Fibroblast of skin of right quadriceps (primary cell): ENCODE measurements around the gene EIF1.

ENCODE experiments used
- DNase-seq: peaks from one replicate; pipeline ENCODE4 v3.0.0-alpha.2; 2013

The EIF1 gene

DNA sequence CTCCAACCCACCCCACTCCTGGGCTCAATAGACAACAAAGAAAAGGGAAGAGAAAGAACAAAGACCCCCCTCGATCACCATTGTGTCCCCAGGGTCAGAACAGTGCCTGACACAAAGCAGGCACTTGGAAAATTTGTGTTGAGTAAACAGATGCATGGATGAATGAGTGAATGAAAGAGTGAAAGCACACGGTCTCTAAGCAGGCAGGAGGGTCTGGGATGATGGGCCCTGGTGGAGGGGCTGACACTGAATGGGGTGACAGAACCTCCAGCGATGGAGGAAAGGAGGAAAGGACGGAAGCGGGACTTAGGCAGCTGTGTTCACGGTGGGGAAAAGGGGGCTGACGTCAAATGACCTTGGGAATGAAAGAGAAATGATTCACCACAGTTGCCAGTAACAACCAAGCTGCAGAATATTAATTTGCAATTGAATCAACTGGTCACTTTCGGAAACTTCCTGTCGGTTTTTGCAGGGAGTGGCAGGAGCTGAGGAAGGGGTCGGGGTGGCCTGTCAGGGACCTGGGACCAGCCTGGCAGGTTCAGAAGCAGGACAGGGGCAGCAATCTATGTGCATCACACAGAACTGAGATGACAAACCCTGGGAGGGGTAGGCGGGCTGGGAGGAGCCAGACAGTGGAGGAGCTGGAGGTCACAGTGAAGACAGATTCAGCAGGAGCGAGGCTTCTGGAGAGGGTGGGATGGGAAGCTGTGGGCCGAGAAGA lies 16.7 kb downstream of the EIF1 start:
- DNase-seq = peak; percentile 34

DNA sequence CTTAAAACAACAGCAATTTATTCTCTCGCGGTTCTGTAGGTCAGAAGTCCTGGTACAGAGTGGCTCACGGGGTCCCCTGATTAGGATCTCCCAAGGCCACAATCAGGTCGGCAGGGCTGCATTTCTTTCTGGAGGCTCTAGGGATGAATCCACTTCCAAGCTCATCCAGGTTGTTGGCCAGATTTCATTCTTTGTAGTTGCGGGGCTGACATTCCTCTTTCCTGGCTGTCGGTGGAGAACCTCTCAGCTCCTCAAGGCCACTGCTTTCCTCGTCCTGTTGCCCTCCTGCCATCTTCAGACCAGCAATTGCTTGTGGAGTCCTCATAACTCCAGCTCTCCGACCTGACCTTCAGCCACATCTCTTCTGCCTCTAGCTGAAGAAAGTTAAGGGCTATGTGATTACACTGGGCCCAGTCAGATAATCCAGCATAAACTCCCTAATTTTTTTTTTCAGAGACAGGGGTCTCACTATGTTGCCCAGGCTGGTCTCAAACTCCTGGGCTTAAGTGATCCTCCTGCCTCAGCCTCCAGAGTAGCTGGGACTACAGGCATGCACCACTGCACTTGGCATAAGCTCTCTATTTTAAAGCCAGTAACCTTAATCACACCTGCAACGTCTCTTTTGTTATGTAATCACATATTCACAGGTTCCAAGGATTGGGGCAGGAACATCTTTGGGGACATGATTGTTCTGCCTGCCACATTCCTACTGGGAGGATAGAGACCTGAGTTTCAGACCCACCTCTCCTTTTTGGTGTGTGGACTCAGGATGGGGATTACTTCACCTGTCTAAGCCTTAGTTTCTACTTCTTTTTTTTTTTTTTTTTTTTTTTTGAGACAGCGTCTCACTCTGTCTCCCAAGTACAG lies 19.4 kb downstream of the EIF1 start:
- DNase-seq = no peak

DNA sequence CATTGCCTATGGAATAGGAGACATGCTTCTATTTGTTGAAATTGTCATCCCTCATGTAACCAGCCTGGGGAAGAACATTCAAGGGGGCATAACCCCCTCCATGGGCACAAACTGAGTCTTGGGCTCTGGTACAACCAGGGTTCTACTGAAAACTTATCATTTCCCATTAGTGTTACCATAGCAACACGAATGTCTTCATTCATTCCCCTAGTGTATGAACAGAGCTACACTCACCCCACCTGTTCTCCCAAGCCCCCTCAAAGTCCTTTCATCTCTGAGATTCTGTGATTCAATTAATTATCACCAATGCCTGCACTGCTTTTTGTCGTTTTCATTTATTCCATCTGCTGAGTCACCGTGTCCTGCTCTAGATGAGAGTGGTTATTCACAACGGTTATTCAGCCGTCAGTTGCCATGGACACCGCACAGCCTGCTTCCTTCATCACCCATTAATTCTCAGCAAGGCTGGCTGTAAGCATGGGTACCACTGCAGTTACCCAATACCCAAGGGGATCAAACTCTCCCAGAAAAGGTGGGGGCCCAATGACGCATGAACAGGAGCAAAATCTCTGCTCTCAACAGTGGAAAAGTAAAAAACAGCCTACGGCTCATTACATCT lies 21.9 kb downstream of the EIF1 start:
- peak; percentile 67 for DNase-seq

DNA sequence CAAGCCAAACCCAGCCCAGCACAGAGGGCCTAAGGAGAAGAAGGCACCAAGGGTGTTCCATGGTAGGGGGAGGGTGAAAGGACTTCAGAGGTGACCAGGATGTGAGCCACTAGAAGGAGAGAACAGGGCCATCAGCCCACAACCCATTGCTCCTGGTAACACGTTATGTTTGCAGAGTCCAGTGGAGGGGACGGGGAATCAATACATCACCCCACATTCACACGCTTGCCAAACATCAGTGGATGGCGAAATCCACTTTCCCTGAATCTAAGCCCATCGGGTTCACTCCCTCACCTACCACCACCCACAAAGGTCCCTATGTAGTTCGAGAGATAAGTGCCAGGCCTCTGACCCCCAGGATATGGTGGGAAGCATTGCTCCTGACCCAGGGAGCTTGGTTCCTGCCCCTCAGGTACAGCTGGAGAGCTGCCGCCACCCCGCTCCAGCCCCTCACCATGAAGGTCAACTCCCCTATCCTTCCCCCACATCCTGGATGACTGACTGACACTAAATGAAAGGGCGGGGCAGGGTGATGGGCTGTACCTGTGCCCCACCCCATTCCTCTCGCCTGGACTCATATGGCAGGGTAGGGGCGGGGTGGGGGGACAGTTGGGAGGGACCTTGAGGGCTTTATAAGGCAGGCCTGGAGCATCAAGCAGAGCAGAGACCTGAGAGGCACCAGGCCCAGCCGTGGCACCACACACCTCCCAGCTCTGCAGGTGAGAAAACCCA lies 23.1 kb downstream of the EIF1 start, which contains the start of gene GAST:
GAST (plus strand) TSS at position 663 of the 732 bp plus-strand sequence. CDS start 3,106 bp downstream, outside the sequence.
- DNase-seq = no peak

DNA sequence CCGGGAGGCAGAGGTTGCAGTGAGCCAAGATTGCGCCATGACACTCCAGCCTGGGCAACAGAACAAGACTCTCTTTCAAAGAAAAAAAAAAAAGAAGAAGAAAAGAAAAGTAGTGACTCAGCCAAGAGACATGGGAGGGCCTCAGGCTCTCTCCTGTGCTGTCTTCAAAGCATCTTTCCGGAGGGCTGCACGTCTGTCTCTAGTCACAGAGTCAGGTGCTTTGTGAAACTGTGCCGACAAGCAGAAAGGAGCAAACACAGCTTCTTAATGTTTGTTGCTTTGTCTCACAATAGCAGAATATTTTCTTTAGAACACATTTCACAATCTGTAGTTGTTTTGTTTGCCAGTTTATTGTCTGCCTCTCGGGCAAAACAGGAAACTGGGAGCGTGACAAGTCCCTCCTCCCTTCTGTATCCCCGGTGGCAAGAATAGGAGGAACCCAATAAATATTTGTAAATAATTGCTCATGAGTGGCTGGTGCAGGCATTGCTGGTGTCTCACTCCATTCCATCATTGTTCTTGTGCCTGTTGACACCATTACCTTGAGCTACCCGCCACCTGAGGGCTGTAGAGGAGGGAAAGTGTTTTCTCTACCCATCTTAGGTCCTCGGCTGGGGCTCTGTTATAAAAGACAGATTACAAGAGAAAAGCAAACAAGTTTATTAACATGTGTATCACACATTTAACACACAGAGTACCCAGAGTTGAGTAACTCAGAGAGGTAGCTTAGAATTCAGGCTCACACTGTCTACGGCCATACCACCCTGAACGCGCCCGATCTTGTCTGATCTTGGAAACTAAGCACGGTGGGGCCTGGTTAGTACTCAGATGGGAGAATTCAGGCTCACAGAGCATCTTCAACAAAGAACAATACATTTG lies 29.0 kb downstream of the EIF1 start:
- no peak for DNase-seq

DNA sequence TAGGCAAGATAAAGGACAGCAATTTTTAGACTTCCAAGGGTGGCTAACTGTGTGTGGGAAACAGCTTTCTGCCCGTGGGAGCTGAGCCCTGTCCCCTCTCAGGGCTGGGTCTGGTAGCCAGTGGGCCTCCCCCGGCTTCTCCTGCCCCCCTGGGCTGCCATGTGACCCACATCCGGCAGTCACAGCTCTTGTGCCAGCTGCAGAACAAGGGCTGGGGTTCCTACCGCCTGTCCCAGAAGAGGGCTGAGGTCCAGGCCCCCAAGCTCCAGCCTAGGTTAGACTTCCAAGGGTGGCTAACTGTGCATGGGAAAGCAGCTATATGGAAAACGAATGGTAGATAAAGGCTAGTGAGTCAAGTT lies 29.6 kb downstream of the EIF1 start:
- no peak for DNase-seq

DNA sequence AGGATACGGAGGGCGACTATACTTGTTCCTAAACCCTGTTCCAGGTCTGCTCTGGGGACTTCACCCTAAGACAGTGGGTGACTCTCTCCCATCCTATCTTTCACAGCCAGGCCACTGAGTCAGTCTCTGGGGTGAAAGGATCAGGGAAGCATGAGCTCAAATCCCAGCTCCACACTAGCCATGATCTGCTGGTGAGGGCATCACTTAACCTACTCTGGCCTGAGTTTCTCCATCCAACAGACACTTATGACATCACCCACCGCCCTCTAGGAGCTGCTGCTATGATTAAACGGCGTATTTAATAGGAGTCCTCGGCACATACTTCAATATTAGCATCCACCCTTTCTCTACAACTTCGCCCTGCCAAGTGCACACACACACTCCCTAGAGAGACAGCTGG lies 33.5 kb downstream of the EIF1 start:
- no peak for DNase-seq

DNA sequence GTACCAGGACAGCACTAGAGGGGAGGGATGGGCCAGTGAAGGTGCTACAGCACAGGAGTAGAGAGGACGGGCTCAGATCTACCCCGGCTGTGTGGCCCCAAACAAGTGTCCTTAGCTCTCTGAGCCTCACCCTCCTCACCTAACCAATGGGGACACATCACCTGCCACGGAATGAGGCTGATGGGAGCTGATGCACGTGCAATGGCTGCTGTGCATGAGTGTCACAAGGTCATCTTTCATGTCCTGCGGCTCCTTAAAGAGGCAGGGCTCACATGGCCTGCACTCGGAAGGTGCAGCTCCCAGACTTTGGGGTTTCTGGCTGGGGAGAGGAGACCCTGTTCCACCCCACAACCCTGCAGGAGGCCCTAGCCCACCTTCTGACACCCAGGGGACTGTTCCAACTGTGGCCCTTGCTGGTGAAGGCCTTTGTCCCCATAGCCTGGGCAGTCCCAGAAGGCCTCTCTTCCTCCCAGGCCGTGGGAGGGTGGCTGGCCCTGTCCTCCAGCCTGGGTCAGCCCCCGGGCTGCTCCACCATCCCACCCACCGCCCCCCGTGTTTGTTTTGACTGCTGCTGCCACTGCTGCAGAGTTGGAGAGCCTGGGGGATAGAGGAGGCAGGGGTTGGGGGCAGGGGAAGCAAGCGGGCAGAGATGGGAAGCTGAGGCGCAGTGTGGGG lies 35.3 kb downstream of the EIF1 start:
- no peak for DNase-seq

DNA sequence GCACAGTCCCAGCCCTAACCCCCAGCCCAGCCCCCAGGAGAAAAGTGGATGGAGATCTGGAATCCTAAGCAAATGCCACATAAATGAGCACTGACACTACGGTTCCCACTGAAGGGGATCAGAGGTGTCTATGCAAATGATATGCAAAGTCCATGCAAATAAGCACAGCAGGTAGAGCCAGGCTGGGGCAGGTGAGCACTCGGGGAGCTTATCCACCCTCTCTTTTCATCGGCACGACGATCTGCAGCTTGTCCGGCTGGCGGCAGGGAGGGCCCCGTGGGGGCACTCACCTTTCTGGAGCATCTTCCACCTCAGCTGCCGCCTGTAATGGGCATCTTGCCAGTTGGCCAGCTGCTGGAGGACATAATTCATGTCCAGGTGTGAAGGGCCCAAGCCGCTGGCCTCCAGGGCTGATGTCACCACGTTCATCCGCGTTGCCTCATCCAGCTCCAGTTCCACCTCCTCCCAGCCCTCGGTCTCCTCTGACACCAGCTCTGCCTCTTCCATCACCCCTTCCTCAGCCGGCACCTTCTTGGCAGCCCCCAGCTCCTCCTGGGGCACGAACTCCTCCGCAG lies 35.9 kb downstream of the EIF1 start:
- DNase-seq = no peak

DNA sequence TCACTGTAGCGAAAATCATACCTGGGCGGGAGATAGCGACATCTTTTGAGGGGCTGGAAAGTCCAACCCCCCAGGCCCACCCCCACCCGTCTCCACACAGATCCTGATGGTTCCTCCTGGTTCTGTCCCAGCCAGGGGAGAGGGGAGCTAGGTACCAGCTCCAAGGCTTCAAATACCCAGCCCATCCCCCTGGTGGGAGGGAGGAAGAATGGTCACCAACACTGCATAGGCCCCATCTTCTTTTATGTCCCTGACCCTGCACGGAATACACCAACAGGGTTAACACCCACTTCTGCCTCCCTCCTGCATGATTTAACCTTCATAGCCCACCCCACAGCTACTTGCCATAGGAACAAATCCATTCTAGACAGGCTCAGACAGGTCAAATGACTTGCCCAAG lies 36.4 kb downstream of the EIF1 start:
- no peak for DNase-seq

DNA sequence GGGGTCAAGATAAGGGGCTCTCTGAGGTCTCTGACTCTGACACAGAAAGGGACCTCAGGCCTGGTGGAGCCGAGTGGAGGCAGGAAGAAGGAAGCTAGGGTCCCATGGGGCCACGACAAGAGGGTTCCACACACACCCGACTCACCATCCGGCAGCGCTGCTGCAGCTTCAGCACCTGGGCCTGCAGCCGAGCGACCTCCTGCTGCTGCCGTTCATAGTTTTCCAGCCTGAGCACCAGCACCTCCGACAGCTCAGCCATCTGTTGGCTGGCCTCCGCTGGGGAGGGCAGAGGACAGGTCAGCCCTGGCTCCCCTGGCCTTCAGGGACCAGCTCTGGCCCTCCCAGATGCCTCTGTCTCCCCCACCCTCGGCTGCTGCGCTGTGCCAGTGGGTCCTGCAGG lies 39.4 kb downstream of the EIF1 start:
- no peak for DNase-seq

DNA sequence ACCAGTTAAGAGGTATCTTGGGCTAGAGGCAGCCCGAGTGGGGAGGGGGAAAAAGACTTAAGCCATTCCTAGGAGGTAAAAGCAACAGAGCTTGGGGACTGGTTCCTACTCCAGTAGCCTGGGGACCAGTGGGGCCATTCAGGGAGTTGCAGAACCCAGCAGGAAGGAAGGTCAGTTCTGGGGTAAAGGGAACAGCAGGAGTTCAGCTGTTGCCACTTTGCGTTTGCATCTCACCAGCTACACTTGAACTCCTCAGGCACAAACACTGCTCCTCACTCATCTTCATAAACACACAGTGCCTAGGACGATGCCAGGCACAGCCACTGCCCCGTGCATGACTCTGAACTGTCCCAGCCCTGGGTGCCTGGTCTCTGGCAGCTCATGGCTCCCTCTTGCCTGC lies 41.8 kb downstream of the EIF1 start:
- DNase-seq = no peak

DNA sequence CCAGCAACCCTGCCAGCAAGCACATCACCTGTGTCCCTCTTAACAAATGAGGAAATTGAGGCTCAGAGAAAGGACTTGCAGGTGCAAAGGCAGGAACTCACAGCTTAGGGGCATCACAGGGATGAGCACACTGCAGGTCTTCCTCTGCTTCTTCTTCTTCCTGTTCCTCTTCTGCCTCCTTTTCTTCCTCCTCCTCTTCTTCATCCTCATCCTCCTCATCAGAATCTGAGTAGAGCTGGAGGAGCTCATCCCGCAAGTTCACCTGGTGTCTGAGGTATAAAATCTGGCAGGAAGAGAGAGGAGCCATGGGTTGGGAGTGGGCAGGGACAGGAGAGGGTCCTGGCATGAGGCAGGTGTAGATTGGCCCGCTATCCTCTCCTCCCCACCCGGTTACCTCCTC lies 43.2 kb downstream of the EIF1 start:
- DNase-seq = no peak

DNA sequence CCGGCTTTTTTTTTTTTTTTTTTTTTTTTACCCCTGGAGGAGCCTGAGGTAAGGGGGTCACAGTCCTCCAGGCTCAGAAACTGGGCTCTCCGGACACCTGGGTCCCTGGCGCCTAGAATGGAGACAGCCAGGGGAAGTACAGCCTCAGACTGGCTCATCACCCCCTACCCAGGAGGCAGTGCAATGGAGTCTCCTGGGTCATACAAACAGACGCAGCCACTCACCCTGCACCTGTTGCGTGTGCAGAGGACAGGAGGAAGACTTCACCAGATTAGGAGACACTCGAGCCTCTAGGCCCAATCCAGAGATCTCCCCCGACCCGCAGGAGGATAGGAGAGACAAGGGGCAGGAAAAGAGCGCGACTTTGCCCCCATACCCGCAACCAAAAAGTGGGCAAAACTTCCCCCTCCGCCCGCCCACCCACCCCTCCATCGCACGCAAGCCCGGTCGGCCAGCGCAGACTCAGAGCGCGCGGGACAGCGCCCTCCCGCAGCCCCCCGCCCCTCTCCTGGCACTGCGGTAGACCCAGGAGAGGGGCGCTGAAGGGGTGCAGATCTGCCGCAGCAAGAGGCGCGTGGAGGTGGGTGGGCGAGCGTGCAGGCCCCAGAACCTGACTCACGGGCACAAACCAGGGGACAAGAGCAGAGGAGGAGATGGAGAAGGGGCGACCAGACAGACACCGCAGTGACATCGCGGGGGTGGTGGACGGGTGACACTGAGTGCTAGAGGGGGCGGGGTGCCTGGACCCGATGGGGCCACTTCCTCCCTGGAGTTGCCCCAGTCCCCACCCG lies 44.9 kb downstream of the EIF1 start:
- no peak for DNase-seq

DNA sequence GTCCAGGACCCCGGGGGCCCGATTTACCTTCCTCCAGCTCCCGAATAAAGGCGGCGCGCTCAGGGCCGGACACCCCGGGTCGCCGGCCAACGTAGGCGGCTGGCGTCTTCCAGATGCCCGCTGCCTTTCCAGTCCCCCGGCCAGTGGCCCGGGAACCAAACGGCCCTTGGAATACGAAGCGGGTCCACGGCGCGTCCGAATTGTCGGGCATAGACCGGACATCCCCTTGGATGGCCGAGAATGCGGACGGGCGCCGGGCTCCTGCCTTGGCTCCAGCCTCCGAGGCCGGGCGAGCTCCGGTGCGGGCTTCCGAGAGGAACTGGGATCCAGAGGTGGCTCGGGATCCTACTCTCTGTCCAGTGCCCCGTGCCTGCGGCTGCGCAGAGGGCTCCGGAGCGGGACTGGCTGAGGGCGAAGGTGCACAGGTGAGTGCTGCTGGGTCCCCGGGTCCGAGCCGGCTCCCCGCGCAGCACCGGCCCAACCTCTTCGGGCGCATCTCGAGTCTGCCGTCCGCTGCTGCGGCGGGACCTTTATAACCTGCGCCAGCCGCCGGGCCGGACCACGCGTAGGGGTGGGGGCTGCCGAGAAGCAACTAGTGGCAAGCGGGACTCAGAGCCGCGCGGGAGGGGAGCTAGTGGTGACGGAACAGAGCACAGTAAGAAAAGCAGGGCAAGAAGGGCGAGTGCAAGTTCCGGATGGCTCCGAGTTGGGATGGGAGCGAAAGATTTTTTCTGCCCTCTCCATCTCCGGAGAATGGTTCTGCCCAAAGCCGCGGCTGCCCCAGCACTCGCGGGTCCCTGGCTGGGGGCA lies 45.7 kb downstream of the EIF1 start, which contains the start of gene HAP1:
HAP1 (minus strand) TSS at position 505 of the 810 bp plus-strand sequence; CDS start at position 496, 9 bp downstream.
- peak; percentile 11 for DNase-seq

DNA sequence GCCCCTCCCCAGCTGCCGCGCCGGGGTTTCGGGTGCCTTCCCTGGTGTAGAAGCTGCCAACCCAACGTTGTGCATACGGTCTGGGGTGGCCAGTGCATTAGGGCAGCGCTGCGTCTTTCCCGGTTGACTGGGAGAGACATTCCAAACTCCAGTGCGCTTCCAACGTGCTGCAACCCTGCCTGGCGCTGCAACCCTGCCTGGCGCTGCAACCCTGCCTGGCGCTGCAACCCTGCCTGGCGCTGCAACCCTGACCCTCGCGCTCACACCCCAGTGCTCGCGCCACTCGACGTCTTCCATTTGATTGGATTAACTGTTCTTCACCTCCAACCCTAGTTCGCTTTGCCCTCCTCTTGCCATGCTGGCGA lies 46.2 kb downstream of the EIF1 start:
- no peak for DNase-seq

DNA sequence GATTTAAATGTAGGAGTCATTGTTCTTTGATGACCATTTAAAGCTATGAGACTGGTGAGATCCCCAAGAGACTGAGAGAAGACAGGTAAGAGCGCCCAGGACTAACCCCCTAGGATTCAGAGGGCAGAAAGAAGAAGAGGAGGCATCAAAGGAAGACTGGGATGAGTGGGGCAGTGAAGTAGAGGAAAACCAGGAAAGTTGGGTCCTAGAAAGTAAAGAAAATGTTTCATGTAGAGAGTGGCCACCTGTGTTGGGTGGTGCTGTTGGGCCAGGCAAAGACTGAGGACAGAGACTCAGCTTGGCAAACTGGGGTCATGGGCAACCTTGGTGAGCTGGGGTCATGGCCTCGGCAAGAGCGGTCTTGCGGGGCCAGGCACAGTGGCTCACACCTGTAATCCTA lies 47.1 kb downstream of the EIF1 start:
- DNase-seq = no peak

DNA sequence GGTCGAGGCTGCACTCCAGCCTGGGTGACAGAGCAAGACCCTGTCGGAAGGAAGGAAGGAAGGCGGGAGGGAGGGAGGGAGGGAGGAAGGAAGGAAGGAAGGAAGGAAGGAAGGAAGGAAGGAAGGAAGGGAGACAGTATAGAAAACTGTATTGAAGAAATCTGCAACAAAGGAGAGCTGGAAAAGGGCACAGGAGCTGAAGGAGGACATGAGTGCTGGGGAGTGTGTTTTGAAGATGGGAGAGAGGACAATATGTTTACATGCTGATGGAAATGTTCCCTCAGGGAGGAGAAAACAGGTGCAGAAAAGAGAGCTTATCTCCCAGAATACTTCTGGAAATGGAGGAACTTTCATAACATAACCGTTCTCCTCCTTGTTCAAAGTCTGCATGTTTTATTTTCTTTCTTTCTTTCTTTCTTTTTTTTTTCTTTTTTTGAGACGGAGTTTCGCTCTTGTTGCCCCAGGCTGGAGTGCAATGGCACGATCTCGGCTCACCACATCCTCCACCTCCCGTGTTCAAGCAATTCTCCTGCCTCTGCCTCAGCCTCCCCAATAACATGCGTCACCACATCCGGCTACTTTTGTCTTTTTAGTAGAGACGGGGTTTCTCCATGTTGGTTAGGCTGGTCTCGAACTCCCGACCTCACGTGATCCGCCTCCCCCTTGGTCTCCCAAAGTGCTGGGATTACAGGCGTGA lies 48.4 kb downstream of the EIF1 start:
- no peak for DNase-seq

DNA sequence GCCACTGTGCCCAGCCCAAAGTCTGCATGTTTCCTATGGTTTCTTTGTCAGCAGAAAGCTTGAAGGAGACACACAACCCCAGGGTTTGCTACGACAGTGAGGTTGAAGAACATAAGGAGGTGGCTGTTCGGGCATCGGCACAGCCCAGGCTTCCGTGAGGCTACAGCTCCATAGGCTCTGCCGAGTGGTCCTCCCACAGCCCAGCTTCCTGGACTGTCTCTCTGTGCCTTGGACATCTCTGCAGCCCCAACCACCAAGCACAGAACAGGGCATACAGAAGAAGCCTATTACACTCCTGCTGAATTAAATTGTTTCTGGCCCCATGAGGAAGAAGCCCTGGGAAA lies 49.0 kb downstream of the EIF1 start:
- no peak for DNase-seq
